A549 treated with CpdA at 1 μM for 4 hours (cell line): ENCODE results near the gene CAPN14. TPM values are rescaled to one million over a fixed set of nuclear protein-coding genes. Genes with fewer than 3 reads are reported as not detected.

Experiments
- total RNA-seq: library from RNA; stranded (reverse); fragments of 200-300 nt; extraction: Qiagen RNA extraction; gene quantifications from 5 replicates; pipeline ENCODE4 v1.2.3, GENCODE V29; 2022; ENCODE audit warnings: low read depth

Gene CAPN14, protein sequence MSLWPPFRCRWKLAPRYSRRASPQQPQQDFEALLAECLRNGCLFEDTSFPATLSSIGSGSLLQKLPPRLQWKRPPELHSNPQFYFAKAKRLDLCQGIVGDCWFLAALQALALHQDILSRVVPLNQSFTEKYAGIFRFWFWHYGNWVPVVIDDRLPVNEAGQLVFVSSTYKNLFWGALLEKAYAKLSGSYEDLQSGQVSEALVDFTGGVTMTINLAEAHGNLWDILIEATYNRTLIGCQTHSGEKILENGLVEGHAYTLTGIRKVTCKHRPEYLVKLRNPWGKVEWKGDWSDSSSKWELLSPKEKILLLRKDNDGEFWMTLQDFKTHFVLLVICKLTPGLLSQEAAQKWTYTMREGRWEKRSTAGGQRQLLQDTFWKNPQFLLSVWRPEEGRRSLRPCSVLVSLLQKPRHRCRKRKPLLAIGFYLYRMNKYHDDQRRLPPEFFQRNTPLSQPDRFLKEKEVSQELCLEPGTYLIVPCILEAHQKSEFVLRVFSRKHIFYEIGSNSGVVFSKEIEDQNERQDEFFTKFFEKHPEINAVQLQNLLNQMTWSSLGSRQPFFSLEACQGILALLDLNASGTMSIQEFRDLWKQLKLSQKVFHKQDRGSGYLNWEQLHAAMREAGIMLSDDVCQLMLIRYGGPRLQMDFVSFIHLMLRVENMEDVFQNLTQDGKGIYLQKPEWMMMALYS
- total RNA-seq: 0.02 to 0.06 TPM in 2 of 5 replicates, not detected in the others

DNA sequence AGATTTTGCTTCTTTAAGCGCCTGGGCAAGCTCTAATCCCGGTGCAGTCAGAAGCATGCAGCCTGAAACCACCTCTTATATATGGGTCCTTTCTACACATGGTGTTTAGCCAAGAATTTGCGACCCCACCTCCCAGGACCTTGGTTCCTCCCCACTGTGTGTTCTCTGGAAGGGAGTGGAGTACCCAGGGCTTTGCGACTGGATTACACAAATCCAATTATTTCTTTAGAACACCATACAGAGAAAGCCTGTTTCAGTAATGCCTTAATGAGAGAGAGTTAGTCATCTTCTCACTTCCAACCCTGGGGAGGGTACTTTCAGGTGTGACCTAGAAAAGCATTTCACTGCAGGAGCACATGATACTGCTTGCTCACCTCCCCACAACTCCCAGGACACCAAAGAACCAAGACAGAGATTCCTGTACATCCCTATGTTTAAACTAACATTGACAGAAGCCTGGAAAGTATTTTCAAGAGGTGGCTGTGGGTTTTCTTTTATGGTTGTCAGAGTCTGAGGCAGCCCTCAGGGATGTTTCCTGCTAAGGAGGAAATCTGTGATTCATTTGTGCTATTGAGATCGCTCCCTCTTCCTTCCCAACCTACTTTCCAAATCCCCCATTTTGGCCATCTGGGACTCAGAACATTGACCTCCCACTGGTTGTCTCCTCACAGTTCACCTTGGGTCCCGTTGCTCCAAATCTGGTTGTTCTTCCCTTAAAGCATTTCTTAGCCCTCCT is at the start of gene CAPN14:
TSS of gene CAPN14 (minus strand) at position 51 of the 736 bp plus-strand sequence. CDS start 12,068 bp downstream, outside the sequence.

DNA sequence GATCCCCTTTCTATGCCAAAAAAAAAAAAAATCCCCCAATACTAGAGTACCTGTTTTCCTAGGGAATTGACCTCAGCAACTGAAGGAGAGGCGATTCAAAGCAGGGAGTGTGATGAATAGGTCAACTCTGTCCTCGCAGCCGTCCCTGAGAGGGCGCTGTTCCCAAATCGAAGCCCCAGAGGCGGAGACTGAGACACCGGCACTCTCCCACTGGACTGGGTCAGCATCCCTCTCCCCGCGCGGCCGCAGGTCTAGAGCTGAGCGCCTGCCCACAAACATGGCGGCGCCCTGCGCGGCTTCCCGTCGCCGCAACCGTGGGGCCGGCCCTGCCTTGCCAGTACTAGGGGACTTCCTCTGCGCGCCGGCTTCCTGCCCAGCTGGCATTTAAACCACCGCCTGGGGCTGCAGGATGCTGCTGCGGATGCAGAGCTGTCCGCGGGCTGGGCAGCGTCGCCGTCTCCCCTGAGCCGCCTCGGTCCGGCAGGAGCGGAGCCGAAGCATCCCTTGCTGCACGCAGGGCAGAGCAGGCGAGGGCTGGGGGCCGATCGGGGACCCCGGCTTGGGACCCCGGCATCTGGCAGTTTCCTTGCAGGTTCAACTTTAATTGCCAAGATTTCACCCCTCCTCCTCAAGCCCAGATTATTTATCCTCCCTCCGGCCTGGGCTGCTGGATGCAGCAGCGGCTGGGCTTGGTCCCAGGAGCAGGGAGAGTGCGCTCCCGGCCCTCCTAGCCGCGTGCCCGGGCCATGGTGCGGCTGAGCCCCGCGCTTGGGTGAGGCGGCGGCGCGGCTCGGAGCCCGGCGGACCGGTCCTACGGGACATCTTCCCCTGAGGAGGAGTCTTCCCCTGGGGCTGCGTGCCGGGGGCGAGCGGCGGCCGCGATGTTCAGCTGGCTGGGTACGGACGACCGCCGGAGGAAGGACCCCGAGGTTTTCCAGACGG is 16.7 kb upstream of the CAPN14 start, which contains the start of gene EHD3:
TSS of gene EHD3 (plus strand) at position 412 of the 942 bp plus-strand sequence. CDS start at position 882, 470 bp downstream.

DNA sequence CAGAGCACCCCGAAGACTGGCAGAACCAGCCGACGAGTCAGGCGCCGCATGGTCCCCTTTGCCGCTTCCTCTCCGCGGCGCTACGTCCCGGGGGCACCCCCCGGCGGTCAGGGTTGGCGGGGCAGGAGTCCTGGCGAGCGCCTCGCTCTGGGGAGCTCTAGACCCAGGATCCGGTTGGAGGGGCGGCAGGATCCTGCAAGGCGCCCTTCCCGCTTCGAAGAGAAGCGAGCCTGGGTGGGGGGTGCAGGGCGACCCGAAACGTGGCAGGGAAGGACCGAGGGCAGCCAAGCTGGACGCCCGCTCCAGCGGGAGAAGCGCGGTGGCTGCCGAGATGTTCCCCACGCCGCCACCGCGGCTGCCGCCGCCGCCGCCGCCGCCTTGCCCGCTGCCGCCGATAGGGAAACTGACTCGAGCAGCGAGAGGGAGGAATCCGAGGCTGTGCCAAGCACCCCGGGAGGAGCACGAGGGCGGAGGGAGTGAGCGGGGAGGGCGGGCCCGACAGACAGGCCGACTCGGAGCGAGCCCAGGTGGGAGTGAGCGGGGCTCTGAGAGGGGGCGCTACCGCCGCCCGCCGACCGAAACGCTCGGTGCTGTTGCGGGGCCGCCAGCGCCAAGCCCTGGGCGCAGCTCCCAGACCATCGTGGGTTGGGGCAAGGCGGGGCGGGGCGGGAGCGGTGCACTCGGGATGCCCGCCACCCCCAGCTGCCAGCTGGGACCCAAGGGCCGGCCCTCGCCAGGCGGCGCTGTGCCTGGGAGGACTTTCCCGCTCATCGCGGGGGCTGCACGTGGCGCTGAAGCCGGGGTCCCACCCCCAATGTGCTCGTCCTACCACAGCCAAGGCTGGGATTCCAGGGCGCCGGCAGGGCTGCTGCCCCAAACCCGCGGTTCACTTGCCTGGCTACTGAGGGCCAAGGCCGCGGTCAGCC is 79.0 kb downstream of the CAPN14 start, which contains the start of gene GALNT14:
TSS of gene GALNT14 (minus strand) at position 404 of the 926 bp plus-strand sequence. CDS start at position 50, 354 bp downstream.

Other genes starting within 250 kb of the CAPN14 start
- 47.6 to 55.5 TPM (median 52.7 TPM) in 5 replicates for gene GALNT14, start 79.1 kb downstream of the CAPN14 start, total RNA-seq
- gene EHD3, start 16.6 kb upstream of the CAPN14 start, total RNA-seq: 8.2 to 10.4 TPM (median 9.1 TPM) in 5 replicates
- 1.1 to 1.7 TPM (median 1.2 TPM) in 5 replicates for gene XDH, start 197.2 kb upstream of the CAPN14 start, total RNA-seq